GM19324 (cell line): ENCODE measurements around the gene KCNT1.

Experiments used
- ATAC-seq: cut with Tn5 transposase; IDR thresholded peaks from one replicate; pipeline ENCODE4 v1.9.1; 2021; ENCODE audit warnings: mild to moderate bottlenecking, moderate library complexity; ENCODE audit not compliant: unreplicated experiment, low FRiP score

KCNT1 gene

DNA sequence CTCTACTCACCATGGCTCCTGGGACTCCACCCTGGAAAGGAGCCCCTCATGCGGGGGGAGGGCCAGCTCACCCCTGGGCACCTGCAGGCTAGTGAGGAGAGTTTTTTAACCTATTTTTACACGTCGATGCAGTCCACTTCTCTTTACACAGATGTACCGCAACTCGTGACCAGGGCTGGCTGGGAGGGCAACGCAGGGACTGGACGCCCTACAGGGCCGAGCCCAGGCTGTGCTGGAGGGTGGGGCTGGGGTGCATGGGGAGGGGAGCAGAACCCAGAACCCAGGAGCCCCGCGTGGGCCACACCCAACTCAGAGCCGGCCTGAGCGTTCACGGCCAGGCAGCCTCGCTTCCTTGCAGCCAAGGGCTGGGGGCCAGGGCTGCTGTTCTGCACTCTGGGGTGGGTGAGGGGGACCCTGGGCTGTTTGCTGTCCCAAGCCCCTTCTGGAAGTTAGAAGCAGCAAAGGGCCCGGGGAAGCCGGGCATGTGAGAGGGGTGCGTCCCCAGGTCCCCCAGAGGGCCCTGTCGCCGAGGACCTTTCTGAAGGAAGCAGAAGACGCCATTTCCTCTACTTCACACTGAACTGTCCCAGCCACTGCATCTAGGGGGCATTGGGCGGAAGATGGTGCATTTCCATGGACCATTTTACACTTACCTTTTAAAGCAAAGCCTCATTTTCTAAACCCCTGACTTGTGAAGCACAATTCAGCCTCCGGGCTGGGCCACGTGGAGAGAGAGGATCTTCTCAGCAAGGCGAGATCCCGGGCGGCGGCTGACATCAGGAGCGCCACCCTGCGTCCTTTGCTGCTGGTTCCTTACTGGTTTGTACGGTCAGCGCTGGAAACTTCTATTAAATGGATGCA lies 90.5 kb downstream of the KCNT1 start:
- no peak for ATAC-seq

DNA sequence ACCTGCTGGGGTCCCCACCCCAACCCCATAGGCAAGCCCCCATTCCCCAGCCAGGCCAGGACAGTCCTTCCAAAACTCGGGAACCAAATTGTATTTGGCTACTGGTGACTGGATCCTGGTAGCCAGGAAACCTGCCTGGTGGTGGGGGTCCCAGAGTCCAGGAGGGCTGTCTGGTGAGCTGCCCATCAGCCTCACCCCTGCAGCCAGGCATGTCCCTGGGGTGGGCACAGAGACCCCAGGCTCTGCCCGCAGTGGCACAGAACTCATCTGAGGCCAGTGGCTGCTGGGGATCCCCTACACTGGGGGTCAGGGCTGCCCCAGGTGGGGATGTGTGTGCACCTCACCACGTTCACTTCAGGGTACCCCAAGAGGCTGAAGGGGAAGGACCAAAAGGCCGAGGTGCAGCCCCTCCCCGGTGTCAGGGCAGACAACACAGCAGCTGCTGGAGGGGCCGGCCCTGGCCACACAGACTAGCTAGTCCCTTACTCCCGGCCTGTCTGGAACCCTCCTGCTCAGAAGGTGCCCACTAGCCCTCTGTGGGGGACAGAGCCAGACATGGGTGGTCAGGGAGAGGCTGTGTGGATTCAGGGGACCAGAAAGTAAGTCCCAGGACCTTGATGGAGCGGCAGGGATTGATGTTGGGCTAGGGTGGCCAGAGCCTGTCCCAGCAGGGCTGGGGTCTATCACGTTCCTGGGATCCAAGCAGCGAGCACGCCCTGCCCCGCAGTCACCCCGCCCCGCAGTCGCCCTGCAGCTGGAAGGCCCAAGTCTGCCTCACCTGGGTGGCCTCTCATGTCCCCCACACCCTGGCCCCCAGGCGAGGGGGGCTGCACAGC lies 91.5 kb downstream of the KCNT1 start:
- ATAC-seq, result no peak

DNA sequence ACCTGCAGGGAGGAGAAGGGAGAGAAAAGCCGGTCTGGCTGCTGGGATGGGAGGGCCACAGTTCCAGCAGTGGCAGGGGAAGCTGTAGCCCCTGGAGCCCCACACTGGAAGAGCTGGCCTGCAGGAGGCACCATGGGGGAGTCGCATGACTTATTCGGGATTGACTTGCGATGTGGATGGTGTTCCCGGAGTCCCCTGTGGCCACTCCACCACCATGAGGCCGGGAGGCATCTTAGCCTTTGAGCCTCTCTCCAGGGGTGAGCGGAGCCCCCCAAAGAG lies 92.0 kb downstream of the KCNT1 start:
- no peak for ATAC-seq

DNA sequence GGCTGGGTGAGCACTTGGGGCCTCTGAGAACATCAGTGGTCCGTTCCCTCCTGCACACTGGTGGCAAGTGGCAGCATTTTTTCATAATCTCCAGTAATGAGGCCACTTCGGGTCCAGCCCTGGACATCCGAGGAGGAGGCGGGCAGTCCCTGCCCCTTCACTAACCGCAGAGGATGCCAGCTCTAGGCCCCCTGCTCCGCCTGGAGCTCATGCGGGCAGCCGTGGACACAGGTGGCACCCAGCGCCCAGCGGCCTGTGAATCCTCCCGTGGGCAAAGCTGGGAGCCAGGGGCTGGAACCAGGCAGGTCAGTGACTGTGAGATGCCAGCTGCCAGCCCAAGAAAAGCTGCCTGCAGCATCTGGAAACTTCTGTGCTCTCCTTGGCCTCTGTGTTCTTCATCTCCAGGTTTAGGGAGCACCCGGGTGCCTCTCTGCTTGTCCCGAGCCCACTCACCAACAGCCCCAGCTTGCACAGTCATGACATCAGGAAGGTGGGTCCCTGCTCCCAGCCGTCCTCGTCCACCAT lies 92.4 kb downstream of the KCNT1 start:
- ATAC-seq, result no peak

DNA sequence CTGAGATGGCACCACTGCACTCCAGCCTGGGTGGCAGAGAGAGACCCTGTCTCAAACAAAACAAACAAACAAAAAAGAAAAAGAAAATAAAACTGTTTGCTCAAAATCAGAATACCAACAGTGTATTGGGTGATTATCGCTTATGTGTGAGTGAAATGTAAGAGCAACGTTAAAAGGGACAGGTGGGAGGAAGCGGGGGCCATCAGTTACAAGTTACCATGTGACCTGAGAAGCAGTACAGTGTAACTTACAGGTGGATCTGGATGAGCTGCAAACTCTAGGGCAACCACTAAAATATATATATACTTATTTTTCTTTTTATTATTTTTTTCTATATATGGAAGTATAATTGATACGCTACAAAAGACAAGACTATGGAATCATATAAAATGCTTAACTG lies 93.4 kb downstream of the KCNT1 start:
- ATAC-seq, result no peak

DNA sequence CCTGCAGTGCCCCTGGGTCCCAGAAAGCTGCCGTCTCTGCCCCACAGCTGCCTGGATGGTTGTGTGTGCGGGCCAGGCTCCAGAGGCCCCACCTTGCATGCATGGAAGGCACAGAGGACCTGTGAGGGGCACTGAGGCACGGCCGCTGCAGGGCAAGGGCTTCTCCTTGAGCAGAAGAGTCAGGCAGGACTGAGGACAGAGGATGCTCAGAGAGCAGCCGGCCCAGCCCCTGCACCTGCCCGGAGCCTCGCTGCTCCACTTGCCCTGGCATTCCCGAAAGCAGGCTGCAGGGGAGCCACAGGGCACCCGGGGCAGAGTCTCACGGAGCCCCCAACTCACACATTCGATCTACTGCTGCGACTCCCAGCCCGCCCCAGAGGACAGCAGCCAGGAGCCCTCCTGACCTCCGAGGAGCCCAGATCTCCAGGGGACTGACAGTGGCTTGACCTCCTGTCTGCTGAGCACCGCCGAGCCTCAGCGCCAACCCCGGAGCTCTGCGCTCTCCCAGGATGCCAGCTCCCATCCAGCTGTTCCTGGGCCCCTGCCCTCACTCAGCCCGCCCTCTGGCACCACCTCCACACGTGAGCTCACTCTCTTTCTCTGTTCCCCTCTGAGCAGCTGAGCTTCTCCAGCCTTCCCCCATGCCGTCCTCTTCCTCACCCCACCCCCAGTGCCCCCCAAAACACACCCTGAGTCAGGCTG lies 95.0 kb downstream of the KCNT1 start:
- ATAC-seq, result no peak

DNA sequence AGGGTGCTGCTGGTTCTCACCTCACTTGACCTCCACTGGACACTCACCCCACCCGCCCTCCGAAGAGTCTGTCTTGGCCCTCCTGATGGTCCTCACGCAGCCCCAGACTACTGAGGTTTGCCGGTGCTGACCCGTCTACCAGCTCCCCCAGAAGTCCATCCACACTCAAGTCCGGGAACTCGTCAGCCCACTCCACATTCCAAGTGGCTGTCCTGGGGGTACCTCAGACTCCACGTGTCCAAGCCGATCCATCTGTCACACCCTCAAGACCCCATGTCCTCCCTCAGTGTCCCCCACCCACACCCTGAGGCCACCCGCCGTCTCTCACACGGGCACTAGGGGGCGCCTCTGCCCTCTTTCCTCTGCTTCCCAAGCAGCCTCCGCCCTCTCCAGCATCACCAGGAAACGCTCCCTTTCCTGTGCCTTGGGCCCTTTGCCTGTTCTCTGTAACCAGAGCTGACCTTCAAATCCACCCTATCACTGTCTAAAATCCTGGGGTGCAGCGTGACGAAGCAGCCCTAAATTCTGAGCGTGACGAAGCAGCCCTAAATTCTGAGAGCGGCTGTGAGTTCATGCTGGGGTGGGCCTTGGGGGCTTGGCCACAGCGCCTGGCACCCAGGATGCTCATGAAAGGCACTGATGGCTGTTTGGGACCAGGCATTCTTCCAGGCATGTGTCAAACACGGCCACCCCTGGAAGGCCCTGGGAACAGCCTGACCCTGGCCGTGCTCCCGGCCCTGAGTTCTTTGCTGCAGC lies 95.7 kb downstream of the KCNT1 start:
- no peak for ATAC-seq

DNA sequence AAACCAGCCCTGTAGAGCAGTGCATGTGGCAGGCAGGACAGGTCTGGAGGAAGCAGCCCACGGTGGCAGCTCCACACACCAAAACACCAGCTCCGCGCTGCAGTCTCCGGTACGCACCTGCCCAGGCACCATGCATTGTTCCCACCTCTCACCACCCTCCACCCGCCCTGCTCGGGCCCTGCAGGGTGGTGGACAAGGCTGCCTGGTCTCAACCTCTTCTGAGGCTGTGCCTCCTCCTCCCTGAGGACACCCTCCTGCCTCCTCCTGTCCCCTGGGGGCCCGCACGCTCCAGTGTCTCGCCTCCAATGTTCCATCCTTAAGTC lies 96.2 kb downstream of the KCNT1 start:
- ATAC-seq, result no peak

DNA sequence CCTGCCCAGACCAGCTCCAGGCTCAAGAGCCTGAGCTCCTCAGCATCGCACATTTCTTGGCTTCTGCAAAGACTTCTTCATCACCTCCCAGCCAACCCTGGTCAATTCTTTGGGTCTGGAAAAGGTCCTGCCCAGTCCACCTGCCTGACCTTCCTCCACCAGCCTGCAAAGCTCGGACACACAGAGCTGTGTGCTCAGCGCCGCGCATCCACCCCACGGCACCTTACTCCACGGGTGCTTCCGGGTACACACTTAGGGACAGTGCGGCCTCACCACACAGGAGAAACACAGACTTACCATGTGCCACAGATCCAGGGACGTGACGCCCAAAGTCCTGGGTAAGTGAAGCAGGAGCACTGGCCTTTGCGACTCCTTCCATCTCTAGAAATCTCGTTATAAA lies 97.3 kb downstream of the KCNT1 start:
- no peak for ATAC-seq

DNA sequence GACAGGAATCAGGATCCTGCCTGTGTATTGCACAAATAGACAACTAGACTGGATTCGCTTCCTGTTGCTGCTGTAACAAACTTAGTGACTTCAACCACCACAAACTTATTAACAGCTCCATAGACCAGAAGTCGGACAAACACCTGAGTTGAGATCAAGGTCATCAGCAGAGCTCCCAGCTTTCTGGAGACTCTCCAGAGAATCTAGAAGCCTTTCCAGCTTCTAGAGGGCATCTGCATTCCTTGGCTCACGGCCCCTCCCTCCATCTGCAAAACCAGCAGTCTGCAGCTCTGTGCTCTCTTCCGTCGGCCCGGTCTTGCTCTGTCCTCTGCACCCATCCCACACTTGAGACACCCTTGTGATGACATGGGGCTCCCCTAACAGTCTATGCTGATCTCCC lies 99.1 kb downstream of the KCNT1 start:
- no peak for ATAC-seq

DNA sequence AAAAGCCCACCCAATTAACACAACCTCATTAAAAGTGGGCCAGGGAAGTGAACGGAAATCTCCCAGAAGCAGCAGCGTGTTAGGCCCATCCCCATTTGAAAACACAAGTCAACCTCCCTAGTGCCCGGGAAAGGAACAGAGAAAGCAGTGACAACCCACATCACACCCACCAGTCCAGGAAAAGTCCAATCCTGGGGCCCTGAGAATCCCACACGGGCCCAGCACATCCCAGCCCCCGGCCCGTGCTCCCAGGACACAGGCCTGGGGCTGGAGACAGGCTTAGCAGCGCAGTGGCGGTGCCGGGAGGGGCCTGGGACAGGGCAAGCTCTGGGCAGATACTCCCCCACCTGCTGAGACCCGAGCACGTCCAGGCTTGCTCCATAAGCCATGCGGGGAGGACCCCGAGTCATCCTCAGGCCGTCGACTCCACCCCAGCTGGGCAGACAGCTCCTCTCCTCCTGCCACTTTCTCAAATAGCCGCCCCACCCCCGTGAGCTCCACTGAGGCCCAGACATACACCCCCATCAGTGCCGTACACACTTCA lies 101.0 kb downstream of the KCNT1 start:
- ATAC-seq, result no peak

DNA sequence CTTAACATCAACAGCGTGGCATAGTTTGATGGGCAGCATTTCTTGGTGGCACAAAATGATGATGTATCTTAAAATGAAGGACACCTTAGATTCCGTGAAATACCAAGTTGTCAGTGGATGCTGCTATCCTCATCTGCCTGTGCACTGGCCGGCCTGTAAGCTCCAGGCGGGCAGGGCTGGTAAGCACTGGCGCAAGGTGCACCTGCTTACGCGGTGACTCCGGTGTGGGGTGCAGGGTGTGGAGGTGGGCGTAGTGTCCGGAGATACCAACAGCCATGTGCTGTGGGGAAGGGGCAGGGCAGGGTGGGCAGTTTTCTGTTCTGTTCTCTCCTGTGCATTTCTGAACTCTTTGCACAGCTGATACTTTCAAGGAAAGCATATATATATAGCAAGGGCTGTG lies 101.5 kb downstream of the KCNT1 start:
- ATAC-seq, result no peak

DNA sequence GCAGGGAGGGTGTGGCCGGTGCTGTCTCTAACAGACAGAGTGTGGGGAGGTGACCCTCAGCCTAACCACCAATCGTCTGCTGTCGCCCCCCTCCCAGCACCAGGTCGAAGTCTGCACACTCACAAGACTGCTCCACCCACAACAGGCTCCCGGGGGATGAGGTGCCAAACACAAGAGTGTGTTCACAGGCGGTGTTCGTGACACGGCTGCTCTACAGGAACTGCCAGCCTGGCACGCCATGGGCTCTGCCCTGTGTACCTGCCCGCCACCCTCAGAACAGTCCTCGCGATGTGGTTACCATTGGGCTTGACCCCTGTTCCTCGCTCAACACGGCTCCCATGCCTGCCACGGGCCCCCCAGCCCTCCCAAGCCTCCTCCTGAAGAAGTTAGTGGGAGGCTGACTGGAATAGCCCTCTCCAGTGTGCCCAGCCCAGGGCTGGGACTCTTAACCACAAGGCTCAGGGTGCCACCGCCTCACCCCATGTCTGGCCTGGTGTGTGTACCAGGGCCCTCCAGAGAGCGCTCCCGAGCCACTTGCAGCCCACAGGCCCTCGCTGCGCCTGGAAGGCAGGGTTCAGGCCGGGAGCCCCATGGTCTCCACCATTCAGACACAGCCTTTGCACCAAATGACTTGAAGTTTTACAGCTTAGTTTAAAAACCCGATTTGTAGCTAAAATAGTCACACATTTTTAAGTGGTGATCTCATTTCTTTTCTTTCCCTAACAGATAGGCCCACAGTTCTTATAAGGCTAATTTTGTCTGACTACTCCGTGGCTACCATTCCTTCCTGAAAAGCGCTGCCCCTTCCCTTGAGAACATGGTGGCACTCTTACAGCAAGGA lies 102.8 kb downstream of the KCNT1 start:
- no peak for ATAC-seq

DNA sequence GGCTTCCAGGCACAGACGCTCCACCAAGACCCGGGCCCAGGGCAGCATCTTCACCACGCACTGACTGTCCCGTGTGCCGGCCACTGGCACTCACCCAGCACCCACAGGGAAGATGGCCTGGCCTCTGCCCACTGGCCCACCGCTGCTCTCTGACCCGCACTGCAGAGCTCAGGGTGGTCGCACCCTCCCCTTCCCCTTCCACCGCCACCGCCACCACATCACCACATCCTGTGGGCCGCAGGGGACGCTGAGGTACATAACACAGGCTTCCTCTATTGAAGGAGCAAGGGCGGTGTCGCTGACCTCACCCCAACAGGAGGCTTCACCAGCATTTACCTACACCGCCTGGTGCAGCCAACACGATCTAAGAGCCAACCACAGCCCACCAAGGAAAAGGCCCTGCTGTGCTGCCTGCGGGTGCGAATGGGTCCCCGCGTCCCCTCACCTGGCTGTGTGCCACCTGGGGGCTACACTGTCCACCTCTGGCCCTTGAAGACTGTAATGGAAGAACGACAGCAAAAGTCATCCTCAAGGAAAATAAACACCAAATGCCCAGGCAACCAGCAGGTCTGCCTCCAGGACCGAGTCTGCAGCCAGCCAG lies 103.5 kb downstream of the KCNT1 start:
- ATAC-seq, result no peak

DNA sequence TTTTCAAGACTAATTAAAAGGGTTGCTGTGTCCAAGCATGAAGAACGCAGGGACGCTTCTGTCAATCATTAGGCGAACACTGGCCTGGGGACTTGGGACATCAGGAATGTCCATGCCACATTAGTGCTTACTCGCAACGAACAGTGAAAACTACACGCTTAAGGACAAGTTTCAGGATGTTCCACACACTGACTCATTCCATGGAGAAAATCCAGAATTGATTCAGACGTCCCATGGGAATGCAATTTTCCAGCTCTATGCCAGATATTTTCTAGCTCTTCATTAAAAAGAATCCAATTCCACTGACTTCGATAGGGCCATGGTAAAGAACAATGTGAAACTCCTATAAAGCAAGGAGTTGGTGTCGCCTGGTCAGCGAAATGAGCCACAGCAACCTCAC lies 107.2 kb downstream of the KCNT1 start:
- no peak for ATAC-seq

DNA sequence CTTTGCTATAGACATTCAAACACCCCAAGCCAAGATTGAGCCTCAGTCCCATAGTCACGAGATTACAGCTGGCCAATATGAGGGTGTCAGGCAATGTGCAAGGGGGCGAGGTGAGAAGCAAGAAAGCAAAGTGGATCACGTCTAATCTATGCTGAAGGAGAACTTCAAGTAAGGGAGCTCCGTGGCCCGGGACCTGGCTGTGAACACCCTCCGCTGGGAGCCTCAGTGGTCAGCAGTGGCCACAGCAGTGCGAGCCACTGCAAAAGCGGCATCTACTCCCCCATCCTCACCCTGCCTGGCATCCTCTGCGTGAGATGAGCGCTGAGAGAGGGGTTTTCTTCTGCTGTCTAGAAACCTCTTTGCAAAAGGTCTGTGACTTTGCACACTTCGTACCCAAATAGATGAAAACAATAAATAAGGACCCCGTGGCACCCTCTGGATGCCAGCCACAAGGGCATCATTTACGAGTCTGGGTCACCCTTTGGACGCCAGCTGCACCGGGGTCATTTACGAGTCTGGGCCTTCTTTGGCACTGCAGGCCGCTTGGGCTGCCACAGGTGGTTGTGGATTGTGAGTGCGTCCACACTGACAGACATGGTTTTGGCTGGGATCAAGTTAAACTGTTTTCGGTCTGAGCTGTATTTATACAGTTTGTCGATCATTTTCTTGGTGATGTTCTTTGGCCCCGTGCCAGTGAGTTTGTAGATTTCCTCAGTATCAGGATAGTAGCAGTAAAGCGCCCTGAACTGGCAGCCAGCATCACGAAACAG lies 109.0 kb downstream of the KCNT1 start:
- no peak for ATAC-seq

DNA sequence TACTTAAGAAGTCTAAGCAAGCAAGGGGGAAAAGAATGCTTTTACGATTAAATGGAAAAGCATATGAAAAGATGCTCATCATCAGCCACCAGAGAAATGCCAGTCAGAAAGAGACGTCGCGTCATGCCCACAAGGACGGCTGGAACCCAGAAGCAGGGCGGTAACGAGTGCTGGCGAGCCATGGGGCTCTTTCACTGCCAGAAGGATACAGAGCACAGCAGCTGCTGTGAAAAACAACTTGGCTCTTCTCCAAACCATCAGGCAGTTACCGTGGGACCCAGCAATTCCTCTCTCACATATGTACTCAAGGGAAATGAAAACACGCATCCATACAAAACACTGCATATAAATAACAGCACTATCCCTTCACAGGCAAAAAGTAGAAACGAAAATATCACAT lies 109.8 kb downstream of the KCNT1 start:
- ATAC-seq, result no peak

DNA sequence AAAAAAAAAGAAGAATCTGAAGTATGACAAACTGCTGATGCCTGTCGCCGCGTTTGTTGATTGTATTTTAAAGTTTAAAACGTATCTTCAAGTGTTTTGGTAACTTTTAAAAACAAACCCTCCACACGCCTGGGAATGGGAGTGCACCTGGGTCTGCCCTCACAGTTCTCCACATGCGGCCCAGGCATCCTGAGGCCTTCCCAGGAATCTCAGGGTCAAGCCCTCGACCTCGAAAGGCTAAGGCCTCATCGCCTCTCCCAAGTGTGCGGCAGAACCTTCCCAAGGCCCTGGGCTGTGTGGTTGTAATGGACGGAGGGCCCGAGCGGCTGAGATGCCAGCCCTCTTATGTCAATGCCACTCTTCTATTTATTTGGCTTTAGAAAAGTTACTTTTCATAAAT lies 111.0 kb downstream of the KCNT1 start:
- ATAC-seq, result no peak
